HG02623 (cell line): ENCODE measurements around the gene SASH1.

Source experiments
- ATAC-seq: cut with Tn5 transposase; IDR thresholded peaks from one replicate; pipeline ENCODE4 v1.9.1; 2021; ENCODE audit warnings: moderate library complexity; ENCODE audit not compliant: unreplicated experiment

Gene SASH1

GRCh38 chr6:148342350-148343046 lies at the start of gene SASH1:
Gene SASH1, plus strand, starts transcription at chr6:148342838. Its CDS starts 230 bp downstream, at chr6:148343068.
- ATAC-seq: peak; percentile 56

GRCh38 chr6:148293181-148293995 lies 49.2 kb upstream of the SASH1 start:
- no peak for ATAC-seq

GRCh38 chr6:148294059-148294458 lies 48.6 kb upstream of the SASH1 start:
- ATAC-seq: no peak

- no peak for ATAC-seq
Measured at GRCh38 chr6:148295261-148295887, 47.3 kb upstream of the SASH1 start.

DNA sequence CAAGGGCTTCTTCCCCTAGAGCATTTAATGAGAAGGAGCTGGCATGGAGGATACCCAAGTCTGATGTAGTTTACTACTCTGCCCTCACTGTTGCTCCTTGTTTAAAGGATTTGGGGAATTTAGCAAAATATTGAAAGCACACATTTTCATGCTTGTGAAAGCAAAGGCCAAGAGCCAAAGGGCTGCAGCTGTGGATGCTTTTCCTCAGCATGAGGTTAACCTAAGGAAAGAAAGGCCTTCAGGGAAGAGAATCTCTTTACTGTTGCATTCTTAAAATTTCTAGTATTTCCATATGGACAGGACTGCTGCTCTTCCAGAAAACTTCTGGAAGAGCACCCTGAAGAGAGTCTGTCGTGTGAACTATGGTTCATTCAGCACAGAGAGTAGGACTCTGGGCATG lies 45.9 kb upstream of the SASH1 start:
- ATAC-seq: no peak

GRCh38 chr6:148298683-148299082 lies 44.0 kb upstream of the SASH1 start:
- no peak for ATAC-seq

DNA sequence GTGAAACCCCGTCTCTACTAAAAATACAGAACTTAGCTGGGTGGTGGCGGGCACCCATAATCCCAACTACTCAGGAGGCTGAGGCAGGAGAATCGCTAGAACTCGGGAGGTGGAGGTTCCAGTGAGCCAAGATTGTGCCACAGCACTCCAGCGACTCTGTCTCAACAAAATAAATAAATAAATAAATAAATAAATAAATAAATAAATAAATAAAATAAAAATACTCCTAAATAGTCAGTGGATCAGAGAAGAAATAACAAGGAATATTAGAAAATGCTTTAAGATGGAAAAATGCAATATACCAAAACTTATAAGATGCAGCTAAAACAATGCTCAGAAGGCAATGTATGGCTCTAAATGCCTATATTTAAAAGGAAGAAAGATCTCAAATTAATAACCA lies 39.0 kb upstream of the SASH1 start:
- ATAC-seq: no peak

- no peak for ATAC-seq
Measured at GRCh38 chr6:148304976-148305375, 37.7 kb upstream of the SASH1 start.

DNA sequence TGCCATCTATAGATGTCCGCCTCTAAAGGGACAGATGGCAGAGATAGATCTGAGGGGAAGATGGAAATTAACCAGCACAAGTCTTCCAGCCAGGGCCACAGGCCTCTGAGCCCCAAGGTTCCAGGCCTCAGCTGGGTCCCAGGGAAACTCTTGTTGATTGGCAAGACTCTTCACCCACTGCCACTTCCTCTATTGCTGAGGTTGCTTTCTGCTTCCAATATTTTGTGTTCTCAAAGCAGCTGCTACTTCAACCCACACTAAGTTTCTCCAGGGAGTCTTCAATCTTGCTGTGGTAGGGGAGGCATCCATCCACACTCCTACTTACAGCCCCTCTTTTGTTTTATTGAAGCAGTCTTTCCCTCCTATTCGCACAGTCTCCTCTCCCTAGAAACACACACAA lies 36.4 kb upstream of the SASH1 start:
- ATAC-seq: no peak

DNA sequence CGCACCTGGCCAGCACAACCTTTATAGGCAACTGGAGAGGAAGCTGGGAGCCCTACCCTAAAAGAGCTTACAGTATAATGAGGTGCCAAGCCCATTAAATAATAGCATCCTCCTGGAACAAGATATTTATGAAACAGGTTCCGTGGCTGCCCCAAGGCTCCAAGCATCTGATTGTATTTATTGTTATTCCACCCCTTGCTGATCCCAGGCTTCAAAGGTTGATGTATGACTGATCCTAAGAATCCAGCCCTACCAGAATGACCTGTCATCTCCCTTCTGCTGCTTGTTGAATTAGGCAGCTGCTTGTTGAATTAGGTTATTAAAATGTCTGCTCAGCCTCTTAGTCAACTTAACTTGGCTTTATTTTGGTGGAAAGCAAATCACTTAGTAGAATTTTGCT lies 35.2 kb upstream of the SASH1 start:
- ATAC-seq: no peak

GRCh38 chr6:148309301-148309700 lies 33.3 kb upstream of the SASH1 start:
- ATAC-seq: no peak

GRCh38 chr6:148311966-148312669 lies 30.5 kb upstream of the SASH1 start:
- no peak for ATAC-seq

DNA sequence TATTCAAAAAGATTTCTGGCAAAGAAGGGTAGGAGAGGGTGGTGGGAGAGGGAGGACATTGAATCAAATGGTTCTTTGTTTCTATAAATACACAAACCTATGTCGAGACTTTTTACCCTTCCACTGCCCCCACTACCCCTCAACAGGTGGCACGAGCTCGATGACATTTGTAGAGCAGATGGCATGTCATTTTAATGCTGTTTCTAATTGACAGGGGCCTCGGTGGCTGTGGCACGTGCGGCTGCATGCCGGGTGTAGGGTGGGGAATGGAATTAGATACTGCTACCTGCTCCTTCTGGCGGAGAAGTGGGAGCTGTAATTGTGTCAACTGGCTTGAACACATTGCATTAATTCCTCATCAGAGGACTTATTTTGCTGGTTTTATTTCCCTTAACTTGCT lies 29.1 kb upstream of the SASH1 start:
- ATAC-seq: no peak

DNA sequence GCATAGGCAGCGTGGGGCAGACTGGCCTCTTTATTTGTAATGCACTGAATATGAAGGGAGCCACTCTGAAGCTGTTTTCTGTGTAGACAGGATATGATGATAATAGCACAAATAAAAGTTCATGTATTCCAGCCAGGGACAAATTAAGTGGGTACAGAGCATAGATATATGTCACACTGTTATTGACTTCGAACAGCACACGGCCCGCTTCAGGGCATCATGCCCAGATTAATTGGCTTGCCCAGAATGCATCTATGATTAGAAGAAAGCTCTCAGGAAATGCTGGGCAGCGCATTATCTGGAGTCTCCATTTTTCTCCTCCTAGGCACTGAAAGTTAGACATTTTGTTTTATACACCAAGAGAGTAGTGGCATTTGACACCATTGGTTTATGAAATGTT lies 26.3 kb upstream of the SASH1 start:
- ATAC-seq: no peak

GRCh38 chr6:148317051-148317450 lies 25.6 kb upstream of the SASH1 start:
- ATAC-seq: no peak

- no peak for ATAC-seq
Measured at GRCh38 chr6:148317739-148318138, 24.9 kb upstream of the SASH1 start.

GRCh38 chr6:148322704-148323103 lies 19.9 kb upstream of the SASH1 start:
- ATAC-seq: no peak

DNA sequence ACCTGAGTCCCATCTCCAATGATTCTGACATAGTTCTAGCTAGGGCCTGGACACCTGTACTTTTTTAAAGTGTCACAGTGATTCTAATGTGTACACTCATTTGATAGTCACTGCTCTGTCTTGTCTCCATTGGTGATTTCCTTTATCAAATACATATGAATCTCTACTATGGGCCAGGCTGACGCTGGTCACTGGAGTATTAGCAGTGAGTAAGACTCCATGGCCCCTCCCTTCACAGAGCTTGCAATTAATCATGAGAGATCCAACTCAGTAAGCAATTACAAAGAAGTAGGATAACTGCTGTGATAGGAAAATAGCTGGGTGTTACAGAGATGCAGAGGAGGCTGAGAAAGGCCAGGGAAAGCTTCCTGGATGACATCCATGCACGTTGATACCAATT lies 19.3 kb upstream of the SASH1 start:
- no peak for ATAC-seq

DNA sequence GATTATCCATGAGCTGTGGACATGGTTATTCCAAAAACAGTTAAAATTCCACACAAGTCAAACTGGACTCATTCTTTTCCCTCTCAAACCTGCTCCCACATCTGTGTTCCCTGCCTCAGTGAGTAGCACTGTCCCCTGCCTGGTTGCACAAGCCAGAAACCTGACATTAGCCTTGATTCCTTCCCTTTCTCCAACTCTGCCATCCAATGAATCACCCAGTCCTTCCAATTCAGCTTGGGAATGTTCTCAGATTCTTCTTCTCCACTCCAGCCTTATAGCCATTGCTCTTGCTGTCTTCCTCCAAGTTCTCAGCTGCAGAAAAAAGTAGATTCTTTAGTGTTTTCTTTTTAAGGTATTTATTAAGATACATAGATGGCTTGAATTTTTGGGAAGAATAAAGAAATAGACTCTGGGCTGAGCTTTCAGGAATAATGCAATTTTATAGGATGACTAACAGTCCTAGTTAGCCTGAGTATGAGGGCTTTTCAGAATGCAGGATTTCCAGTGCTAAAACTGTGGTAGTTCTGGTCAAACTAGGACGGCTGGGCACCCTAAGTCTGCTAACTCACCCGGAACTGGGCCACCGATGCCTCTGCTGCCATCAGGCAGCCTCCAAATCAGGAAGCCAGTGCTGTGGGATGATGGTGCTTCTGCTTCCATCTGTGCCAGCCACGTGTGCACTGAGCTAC lies 18.2 kb upstream of the SASH1 start:
- ATAC-seq: no peak

- no peak for ATAC-seq
Measured at GRCh38 chr6:148325316-148326068, 17.1 kb upstream of the SASH1 start.
